Lower leg skin (tissue), 3 donors: ENCODE data around the gene LIPG.

Experiments
- CTCF ChIP-seq, 3 donors: fragments of 450-650 bp; IDR thresholded peaks; one replicate each; pipeline ENCODE4 v1.5.1; 2016; ENCODE audit warnings: antibody characterized with exemption in 3 of 3, mild to moderate bottlenecking in 3 of 3, moderate library complexity in 2 of 3
- POLR2A ChIP-seq, 2 donors: fragments of 450-650 bp; IDR thresholded peaks; one replicate each; pipeline ENCODE4 v1.6.1; 2016 to 2017; ENCODE audit warnings: antibody characterized with exemption in 2 of 2, mild to moderate bottlenecking in 1 of 2, moderate library complexity in 1 of 2

- TF ChIP-seq CTCF (IDR thresholded peaks at IDR 0.05), result no peak
- TF ChIP-seq POLR2A (IDR thresholded peaks at IDR 0.05), result no peak
Observed at GRCh38 chr18:49626842-49627467, 65.1 kb downstream of the LIPG start.
